ENCODE results near the gene RRBP1.

RRBP1 gene

DNA sequence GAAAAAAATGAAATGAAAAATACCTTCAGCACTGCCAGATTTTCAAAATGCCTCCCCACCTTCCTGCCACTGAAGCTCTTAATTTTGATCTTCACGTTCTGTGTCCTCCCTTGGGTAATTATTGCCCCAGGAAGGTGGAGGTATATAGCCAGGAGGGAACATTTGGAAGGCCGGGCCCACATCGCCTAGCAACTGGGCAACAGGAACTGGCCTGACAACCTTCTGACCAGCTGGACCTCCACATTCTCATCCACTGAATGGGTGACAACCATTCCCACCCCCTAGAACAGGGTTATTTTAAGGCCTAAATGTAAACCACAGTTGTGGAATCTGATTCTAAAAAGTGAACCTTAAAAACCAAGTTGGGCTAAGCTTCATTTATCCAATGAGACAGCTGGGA is 3.2 kb downstream of the RRBP1 start:
- Histone ChIP-seq H3K9me3 (ENCODE audit: low read length) (no peaks in the 10 kb centered on the region), H4K20me1 (ENCODE audit: insufficient read depth, low read length) (no peaks in the 10 kb centered on the region), H3K4me3 (ENCODE audit: low read depth, low read length, poor library complexity, severe bottlenecking) (no peak overlapping the region), H3F3A (ENCODE audit: insufficient read depth, low read length) (no peaks in the 10 kb centered on the region), H3K79me2 (ENCODE audit: insufficient read depth, low read length) (no peaks in the 10 kb centered on the region), H3K4me2 (ENCODE audit: low read length) (no peak overlapping the region), H2AFZ (ENCODE audit: low read length) (no peak overlapping the region), H3K36me3 (ENCODE audit: insufficient read depth, low read length) (peaks cover 15% of the 10 kb centered on the region; the same call in 1 of the 2 replicates), H3K27me3 (ENCODE audit: insufficient read depth, low read length) (no peaks in the 10 kb centered on the region), H3K9me2 (ENCODE audit: low read depth, low read length) (no peaks in the 10 kb centered on the region), H3K9ac (ENCODE audit: low read length) (no peak overlapping the region), H3K4me1 (ENCODE audit: insufficient read depth, low read length, severe bottlenecking) (peaks cover 18% of the 10 kb centered on the region), H3K27ac (ENCODE audit: low read depth, low read length, poor library complexity, severe bottlenecking) (no peak overlapping the region)
- TF ChIP-seq EZH2 (IDR thresholded peaks at IDR 0.05; ENCODE audit: borderline replicate concordance, low read length): no peak
- TF ChIP-seq, protein P1, sequence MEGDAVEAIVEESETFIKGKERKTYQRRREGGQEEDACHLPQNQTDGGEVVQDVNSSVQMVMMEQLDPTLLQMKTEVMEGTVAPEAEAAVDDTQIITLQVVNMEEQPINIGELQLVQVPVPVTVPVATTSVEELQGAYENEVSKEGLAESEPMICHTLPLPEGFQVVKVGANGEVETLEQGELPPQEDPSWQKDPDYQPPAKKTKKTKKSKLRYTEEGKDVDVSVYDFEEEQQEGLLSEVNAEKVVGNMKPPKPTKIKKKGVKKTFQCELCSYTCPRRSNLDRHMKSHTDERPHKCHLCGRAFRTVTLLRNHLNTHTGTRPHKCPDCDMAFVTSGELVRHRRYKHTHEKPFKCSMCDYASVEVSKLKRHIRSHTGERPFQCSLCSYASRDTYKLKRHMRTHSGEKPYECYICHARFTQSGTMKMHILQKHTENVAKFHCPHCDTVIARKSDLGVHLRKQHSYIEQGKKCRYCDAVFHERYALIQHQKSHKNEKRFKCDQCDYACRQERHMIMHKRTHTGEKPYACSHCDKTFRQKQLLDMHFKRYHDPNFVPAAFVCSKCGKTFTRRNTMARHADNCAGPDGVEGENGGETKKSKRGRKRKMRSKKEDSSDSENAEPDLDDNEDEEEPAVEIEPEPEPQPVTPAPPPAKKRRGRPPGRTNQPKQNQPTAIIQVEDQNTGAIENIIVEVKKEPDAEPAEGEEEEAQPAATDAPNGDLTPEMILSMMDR (IDR thresholded peaks at IDR 0.05; ENCODE audit: low read length): no peak

GRCh38 chr20:17678295-17678694 is 3.7 kb downstream of the RRBP1 start:
- Histone ChIP-seq H2AFZ (ENCODE audit: low read length) (no peak overlapping the region), H3K4me2 (ENCODE audit: low read length) (no peak overlapping the region), H3K9ac (ENCODE audit: low read length) (no peak overlapping the region), H4K20me1 (ENCODE audit: insufficient read depth, low read length) (no peaks in the 10 kb centered on the region), H3K9me3 (ENCODE audit: low read length) (no peaks in the 10 kb centered on the region), H3K79me2 (ENCODE audit: insufficient read depth, low read length) (no peaks in the 10 kb centered on the region), H3K4me1 (ENCODE audit: insufficient read depth, low read length, severe bottlenecking) (peaks cover 18% of the 10 kb centered on the region), H3K27ac (ENCODE audit: low read depth, low read length, poor library complexity, severe bottlenecking) (no peak overlapping the region), H3K27me3 (ENCODE audit: insufficient read depth, low read length) (no peaks in the 10 kb centered on the region), H3F3A (ENCODE audit: insufficient read depth, low read length) (no peaks in the 10 kb centered on the region), H3K4me3 (ENCODE audit: low read depth, low read length, poor library complexity, severe bottlenecking) (no peak overlapping the region), H3K36me3 (ENCODE audit: insufficient read depth, low read length) (peaks cover 15% of the 10 kb centered on the region; the same call in 1 of the 2 replicates), H3K9me2 (ENCODE audit: low read depth, low read length) (no peaks in the 10 kb centered on the region)
- TF ChIP-seq EZH2 (IDR thresholded peaks at IDR 0.05; ENCODE audit: borderline replicate concordance, low read length): no peak
- TF ChIP-seq, protein P1 (IDR thresholded peaks at IDR 0.05; ENCODE audit: low read length): no peak

- no peak overlapping the region for H3K4me2 ChIP-seq (ENCODE audit: low read length)
- H2AFZ ChIP-seq (ENCODE audit: low read length): no peak overlapping the region
- TF ChIP-seq, protein P1 (IDR thresholded peaks at IDR 0.05; ENCODE audit: low read length): no peak
- no peak for TF ChIP-seq EZH2 (IDR thresholded peaks at IDR 0.05; ENCODE audit: borderline replicate concordance, low read length)
- H3K9ac ChIP-seq (ENCODE audit: low read length): no peak overlapping the region
- no peaks in the 10 kb centered on the region for H3K9me2 ChIP-seq (ENCODE audit: low read depth, low read length)
- no peaks in the 10 kb centered on the region for H3K79me2 ChIP-seq (ENCODE audit: insufficient read depth, low read length)
- no peaks in the 10 kb centered on the region for H3K9me3 ChIP-seq (ENCODE audit: low read length)
- H4K20me1 ChIP-seq (ENCODE audit: insufficient read depth, low read length): no peaks in the 10 kb centered on the region
- H3K4me1 ChIP-seq (ENCODE audit: insufficient read depth, low read length, severe bottlenecking): peaks cover 13% of the 10 kb centered on the region
- H3F3A ChIP-seq (ENCODE audit: insufficient read depth, low read length): no peaks in the 10 kb centered on the region
- H3K27me3 ChIP-seq (ENCODE audit: insufficient read depth, low read length): no peaks in the 10 kb centered on the region
- peaks cover 17% of the 10 kb centered on the region; the same call in 1 of the 2 replicates for H3K36me3 ChIP-seq (ENCODE audit: insufficient read depth, low read length)
- H3K27ac ChIP-seq (ENCODE audit: low read depth, low read length, poor library complexity, severe bottlenecking): no peak overlapping the region
- no peak overlapping the region for H3K4me3 ChIP-seq (ENCODE audit: low read depth, low read length, poor library complexity, severe bottlenecking)
Measured at GRCh38 chr20:17676942-17677341, 5.1 kb downstream of the RRBP1 start.

Measured in OCI-LY1 (cell line).